SK-N-SH (cell line): ENCODE data around the gene NFAT5. TPM values are rescaled to one million over a fixed set of nuclear protein-coding genes. Genes with fewer than 3 reads are reported as not detected.

ENCODE experiments used
- CTCF ChIA-PET: fragments of 300-600, 350-600 bp; formaldehyde crosslinking; extraction: SDS; loops from one replicate; lab custom pipeline; 2021; lab: Yijun Ruan, JAX
- POLR2A ChIA-PET: fragments of 350-600 bp; sonication (Branson Sonifier 250); formaldehyde crosslinking; extraction: SDS; loops from one replicate; lab custom pipeline; 2020; ENCODE audit warnings: antibody characterized with exemption, inconsistent platforms; lab: Yijun Ruan, JAX
- DNase-seq: peaks from one replicate; pipeline ENCODE4 v3.0.0; 2012
- H2AFZ ChIP-seq: fragments of 200-600 bp; sonication (generic); 2 replicates; pipeline ENCODE4 v1.8.1; 2016; ENCODE audit warnings: antibody characterized with exemption, mild to moderate bottlenecking, low read depth
- H3F3A ChIP-seq: fragments of 200-600 bp; sonication (generic); replicated peaks from 2 replicates; pipeline ENCODE3; 2016; ENCODE audit warnings: antibody characterized with exemption, mild to moderate bottlenecking; ENCODE audit not compliant: insufficient read depth
- H3K27ac ChIP-seq, 2 experiments: fragments of 200-500 bp in 1 of 2; fragments of 200-600 bp in 1 of 2; sonication (Bioruptor generic) in 1 of 2; sonication (generic), shearing (Covaris generic) in 1 of 2; 2 replicates each; pipeline versions ENCODE4 v1.5.1 to v1.6.1; 2014 to 2016; ENCODE audit warnings: low read depth in 2 of 2, inconsistent platforms in 1 of 2, low read length in 1 of 2, mild to moderate bottlenecking in 1 of 2, mixed read lengths in 1 of 2
- H3K27me3 ChIP-seq: fragments of 200-600 bp; sonication (generic), shearing (Covaris generic); 2 replicates; pipeline ENCODE4 v1.6.1; 2016; ENCODE audit warnings: mixed run types; ENCODE audit not compliant: insufficient read depth
- H3K36me3 ChIP-seq, 2 experiments: fragments of 200-500 bp in 1 of 2; fragments of 200-600 bp in 1 of 2; sonication (Bioruptor generic) in 1 of 2; sonication (generic) in 1 of 2; replicated peaks in 1 of 2; 2 replicates each; pipeline versions ENCODE3 to v1.5.1; 2014 to 2016; ENCODE audit warnings: low read length in 1 of 2, mild to moderate bottlenecking in 1 of 2; ENCODE audit not compliant: insufficient read depth in 2 of 2, control insufficient read depth in 1 of 2
- H3K4me1 ChIP-seq, 2 experiments: fragments of 200-500 bp in 1 of 2; fragments of 200-600 bp in 1 of 2; sonication (Bioruptor generic) in 1 of 2; sonication (generic), shearing (Covaris generic) in 1 of 2; 2 replicates each; pipeline versions ENCODE4 v1.5.1 to v1.6.1; 2014 to 2016; ENCODE audit warnings: low read depth in 1 of 2, low read length in 1 of 2, mixed run types in 1 of 2; ENCODE audit not compliant: insufficient read depth in 2 of 2, control insufficient read depth in 1 of 2
- H3K4me2 ChIP-seq: fragments of 200-600 bp; sonication (generic), shearing (Covaris generic); 2 replicates; pipeline ENCODE4 v1.6.1; 2017; ENCODE audit warnings: mixed run types
- H3K4me3 ChIP-seq, 2 experiments: fragments of 200-500 bp in 1 of 2; fragments of 200-600 bp in 1 of 2; sonication (Bioruptor generic) in 1 of 2; sonication (generic), shearing (Covaris generic) in 1 of 2; 2 replicates each; pipeline versions ENCODE4 v1.5.1 to v1.8.1; 2014 to 2016; ENCODE audit warnings: low read depth in 2 of 2, inconsistent platforms in 1 of 2, low read length in 1 of 2, mild to moderate bottlenecking in 1 of 2, mixed read lengths in 1 of 2, moderate library complexity in 1 of 2
- H3K79me2 ChIP-seq: fragments of 200-600 bp; sonication (generic); 2 replicates; pipeline ENCODE4 v1.8.1; 2017; ENCODE audit warnings: mild to moderate bottlenecking; ENCODE audit not compliant: insufficient read depth
- H3K9ac ChIP-seq: fragments of 200-600 bp; sonication (generic); 2 replicates; pipeline ENCODE4 v1.6.1; 2017; ENCODE audit warnings: mixed run types
- H3K9me2 ChIP-seq: fragments of 200-600 bp; sonication (generic); 2 replicates; pipeline ENCODE4 v1.6.1; 2017; ENCODE audit warnings: mixed run types
- H3K9me3 ChIP-seq: fragments of 200-600 bp; sonication (generic); 2 replicates; pipeline ENCODE4 v1.6.1; 2017; ENCODE audit warnings: mixed run types, mild to moderate bottlenecking, moderate library complexity
- H4K20me1 ChIP-seq: fragments of 200-600 bp; sonication (generic); 2 replicates; pipeline ENCODE4 v1.6.1; 2017; ENCODE audit warnings: mild to moderate bottlenecking, mixed run types; ENCODE audit not compliant: insufficient read depth
- CHD2 ChIP-seq: fragments of 150-350 bp; IDR thresholded peaks from 2 replicates; pipeline ENCODE4 v1.6.1; 2018; ENCODE audit warnings: low read length; ENCODE audit not compliant: partially characterized antibody
- FOSL2 ChIP-seq: IDR thresholded peaks from 2 replicates; pipeline ENCODE4 v1.4.0; 2012; ENCODE audit warnings: low read depth, mild to moderate bottlenecking, moderate library complexity, borderline replicate concordance
- GABPA ChIP-seq: IDR thresholded peaks from 2 replicates; pipeline ENCODE4 v1.4.0; 2012; ENCODE audit warnings: low read depth, mild to moderate bottlenecking
- GATA2 ChIP-seq: sonication (generic); formaldehyde crosslinking; IDR thresholded peaks from 2 replicates; pipeline ENCODE4 v1.5.0; 2020; ENCODE audit warnings: mild to moderate bottlenecking, missing genetic modification reagents
- JUND ChIP-seq: IDR thresholded peaks from 2 replicates; pipeline ENCODE4 v1.4.0; 2012
- MXI1 ChIP-seq: IDR thresholded peaks from 2 replicates; pipeline ENCODE4 v1.6.1; 2012; ENCODE audit warnings: mild to moderate bottlenecking, low read depth, low read length, improper control_type of control experiment
- RAD21 ChIP-seq: IDR thresholded peaks from 2 replicates; pipeline ENCODE4 v1.6.1; 2012; ENCODE audit warnings: mild to moderate bottlenecking, low read length
- RCOR1 ChIP-seq: fragments of 150-350 bp; IDR thresholded peaks from 2 replicates; pipeline ENCODE4 v1.6.1; 2017; ENCODE audit warnings: antibody characterized with exemption, low read length
- SIN3A ChIP-seq: IDR thresholded peaks from 2 replicates; pipeline ENCODE4 v1.6.1; 2012; ENCODE audit warnings: low read depth, mild to moderate bottlenecking, low read length, moderate library complexity, borderline replicate concordance
- TAF1 ChIP-seq: IDR thresholded peaks from 2 replicates; pipeline ENCODE4 v1.6.1; 2012; ENCODE audit warnings: low read depth, mild to moderate bottlenecking, low read length, moderate library complexity, borderline replicate concordance
- TCF12 ChIP-seq: IDR thresholded peaks from 2 replicates; pipeline ENCODE4 v1.4.0; 2012
- USF1 ChIP-seq: IDR thresholded peaks from 2 replicates; pipeline ENCODE4 v1.4.0; 2012; ENCODE audit warnings: low read depth, borderline replicate concordance
- USF2 ChIP-seq: fragments of 150-350 bp; IDR thresholded peaks from 2 replicates; pipeline ENCODE4 v1.6.1; 2017; ENCODE audit warnings: antibody characterized with exemption, low read length, low read depth, borderline replicate concordance
- WGBS: methylation state at CpG from one replicate; pipeline ENCODE4 v1.1.6; 2017; ENCODE audit warnings: low lambda C conversion rate; 5-methylcytosine and 5-hydroxymethylcytosine counted together
- polyA plus RNA-seq, 3 experiments: library from polyadenylated mRNA; depleted of rRNA; stranded (reverse); fragments of >200 nt; gene quantifications; 2 replicates each; pipeline ENCODE4 v1.2.3, GENCODE V29; 2012
- TF ChIP-seq, protein P1 (sequence below): fragments of 200-600 bp; sonication (generic); IDR thresholded peaks from 2 replicates; pipeline ENCODE4 v1.6.1; 2017; ENCODE audit warnings: antibody characterized with exemption, mild to moderate bottlenecking, moderate library complexity

NFAT5 gene
- polyA plus RNA-seq, 1 of the 3 experiments (the other 2 are of a cell fraction) = 7.2 TPM

DNA sequence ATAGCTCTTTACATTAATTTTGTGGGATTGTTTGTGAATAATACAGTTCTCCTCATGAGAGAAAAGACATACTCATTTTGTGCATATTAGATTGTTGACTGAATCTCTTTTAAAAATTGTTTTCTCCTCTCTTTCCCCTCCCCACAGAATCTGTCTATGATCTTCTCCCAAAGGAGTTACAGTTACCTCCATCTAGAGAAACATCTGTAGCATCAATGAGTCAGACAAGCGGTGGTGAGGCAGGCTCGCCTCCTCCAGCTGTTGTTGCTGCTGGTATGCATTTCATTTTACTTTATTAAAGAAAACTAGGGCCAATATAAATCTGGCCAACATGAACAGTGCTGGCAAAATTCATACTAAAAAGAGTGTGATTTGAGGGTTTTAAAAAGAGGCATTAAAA lies 60.5 kb downstream of the NFAT5 start:
- CTCF ChIA-PET = no interaction called here
- Histone ChIP-seq H3K9ac (no peak overlapping the region), H3K27ac (no peak overlapping the region), H3K27me3 (no peaks in the 10 kb centered on the region), H2AFZ (no peak overlapping the region), H3K79me2 (peaks cover 88% of the 10 kb centered on the region), H3F3A (peaks cover 19% of the 10 kb centered on the region), H3K36me3 (peaks cover 23 to 57% of the 10 kb centered on the region in 2 experiments), H4K20me1 (peaks cover 44% of the 10 kb centered on the region), H3K4me2 (no peak overlapping the region), H3K4me3 (no peak overlapping the region), H3K9me3 (no peaks in the 10 kb centered on the region), H3K9me2 (no peaks in the 10 kb centered on the region), H3K4me1 (no peaks in the 10 kb centered on the region)
- POLR2A ChIA-PET = no interaction called here
- no peak for TF ChIP-seq RAD21
- no peak for DNase-seq
- 73% methylated on average over 2 of the region's 2 CpGs for WGBS

DNA sequence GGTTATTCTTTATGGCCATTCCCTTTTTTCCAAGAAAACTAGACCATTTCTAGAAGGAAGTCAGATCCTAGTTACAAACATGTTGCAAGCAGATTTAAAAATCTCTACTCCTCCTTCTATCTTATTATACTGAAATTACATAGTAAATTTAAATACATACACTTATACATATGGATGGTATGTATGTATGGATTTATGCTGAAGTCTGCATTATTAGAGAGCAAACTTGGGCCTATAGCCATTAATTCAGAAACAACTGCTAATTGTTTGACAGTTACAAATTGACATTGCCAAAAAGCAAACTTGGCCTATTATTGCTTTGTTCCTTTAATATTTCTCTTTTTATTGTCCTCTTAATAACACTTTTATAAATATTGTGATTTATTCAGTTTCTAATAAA lies 67.1 kb downstream of the NFAT5 start:
- H3K9me2 ChIP-seq = no peaks in the 10 kb centered on the region
- ChIA-PET CTCF (interaction anchor here (0.6 kb wide), 1 partner anchor 76 kb away, joined by 3 read pairs; no protein-coding TSS in a partner anchor), POLR2A (no interaction called here)
- H3F3A ChIP-seq = peaks cover 9% of the 10 kb centered on the region
- H3K4me3 ChIP-seq = no peak overlapping the region
- peaks cover 80% of the 10 kb centered on the region for H3K79me2 ChIP-seq
- H3K27ac ChIP-seq = no peak overlapping the region
- H3K4me2 ChIP-seq = no peak overlapping the region
- H2AFZ ChIP-seq = no peak overlapping the region
- 0 out of 2 replicates have a peak, but pooled peaks cover 3% of the 10 kb centered on the region for H3K9me3 ChIP-seq
- TF ChIP-seq USF2 (no peak), TAF1 (no peak), RCOR1 (no peak), SIN3A (no peak), USF1 (no peak), CHD2 (no peak), GATA2 (CRISPR knock-in tag) (no peak), TCF12 (no peak), FOSL2 (no peak), GABPA (no peak), MXI1 (no peak), JUND (no peak)
- TF ChIP-seq, protein P1, sequence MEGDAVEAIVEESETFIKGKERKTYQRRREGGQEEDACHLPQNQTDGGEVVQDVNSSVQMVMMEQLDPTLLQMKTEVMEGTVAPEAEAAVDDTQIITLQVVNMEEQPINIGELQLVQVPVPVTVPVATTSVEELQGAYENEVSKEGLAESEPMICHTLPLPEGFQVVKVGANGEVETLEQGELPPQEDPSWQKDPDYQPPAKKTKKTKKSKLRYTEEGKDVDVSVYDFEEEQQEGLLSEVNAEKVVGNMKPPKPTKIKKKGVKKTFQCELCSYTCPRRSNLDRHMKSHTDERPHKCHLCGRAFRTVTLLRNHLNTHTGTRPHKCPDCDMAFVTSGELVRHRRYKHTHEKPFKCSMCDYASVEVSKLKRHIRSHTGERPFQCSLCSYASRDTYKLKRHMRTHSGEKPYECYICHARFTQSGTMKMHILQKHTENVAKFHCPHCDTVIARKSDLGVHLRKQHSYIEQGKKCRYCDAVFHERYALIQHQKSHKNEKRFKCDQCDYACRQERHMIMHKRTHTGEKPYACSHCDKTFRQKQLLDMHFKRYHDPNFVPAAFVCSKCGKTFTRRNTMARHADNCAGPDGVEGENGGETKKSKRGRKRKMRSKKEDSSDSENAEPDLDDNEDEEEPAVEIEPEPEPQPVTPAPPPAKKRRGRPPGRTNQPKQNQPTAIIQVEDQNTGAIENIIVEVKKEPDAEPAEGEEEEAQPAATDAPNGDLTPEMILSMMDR = no peak
- H4K20me1 ChIP-seq = no peaks in the 10 kb centered on the region
- no peak for DNase-seq
- no peak overlapping the region for H3K9ac ChIP-seq
- no peaks in the 10 kb centered on the region for H3K27me3 ChIP-seq
- H3K36me3 ChIP-seq = peaks cover 32 to 83% of the 10 kb centered on the region in 2 experiments
- no peaks in the 10 kb centered on the region; a peak in 1 of 4 replicates for H3K4me1 ChIP-seq
